HepG2 (cell line): ENCODE data around the gene VSIG10L. TPM values are rescaled to one million over a fixed set of nuclear protein-coding genes. Genes with fewer than 3 reads are reported as not detected.

Experiments
- ESRRA ChIP-seq: sonication (generic); formaldehyde crosslinking; IDR thresholded peaks from 2 replicates; pipeline ENCODE4 v1.5.1; 2020; ENCODE audit warnings: mild to moderate bottlenecking, low read depth, missing genetic modification reagents
- ETV5 ChIP-seq: IDR thresholded peaks from 2 replicates; pipeline ENCODE4 v1.6.1; 2018; ENCODE audit warnings: missing biosample characterization, missing genetic modification reagents, inconsistent platforms, borderline replicate concordance
- FOSL2 ChIP-seq: sonication (generic); formaldehyde crosslinking; IDR thresholded peaks from 2 replicates; pipeline ENCODE4 v1.4.0; 2020; ENCODE audit warnings: missing genetic modification reagents
- HNF4A ChIP-seq: sonication (generic); formaldehyde crosslinking; IDR thresholded peaks from 2 replicates; pipeline ENCODE4 v1.4.0; 2020; ENCODE audit warnings: missing genetic modification reagents
- MEF2D ChIP-seq: sonication (generic); formaldehyde crosslinking; IDR thresholded peaks from 2 replicates; pipeline ENCODE4 v1.5.1; 2020; ENCODE audit warnings: mild to moderate bottlenecking, missing genetic modification reagents
- NFIC ChIP-seq: IDR thresholded peaks from 2 replicates; pipeline ENCODE4 v1.6.1; 2012; ENCODE audit warnings: mild to moderate bottlenecking, low read length, inconsistent platforms
- PITX1 ChIP-seq: sonication (generic); formaldehyde crosslinking; IDR thresholded peaks from 2 replicates; pipeline ENCODE4 v1.5.1; 2020; ENCODE audit warnings: mild to moderate bottlenecking, missing genetic modification reagents
- RXRB ChIP-seq: IDR thresholded peaks from 2 replicates; pipeline ENCODE4 v1.6.1; 2016; ENCODE audit warnings: borderline replicate concordance, missing genetic modification reagents, missing compliant biosample characterization
- SOX6 ChIP-seq, 2 experiments: fragments of 450-650 bp in 1 of 2; sonication (generic) in 1 of 2; formaldehyde crosslinking in 1 of 2; IDR thresholded peaks; 2 replicates each; pipeline versions ENCODE4 v1.4.0 to v1.6.1; 2017 to 2020; ENCODE audit warnings: antibody characterized with exemption in 1 of 2, mild to moderate bottlenecking in 1 of 2, missing genetic modification reagents in 1 of 2
- SRF ChIP-seq: IDR thresholded peaks from 2 replicates; pipeline ENCODE4 v1.6.1; 2011; ENCODE audit warnings: mild to moderate bottlenecking, low read depth, low read length, moderate library complexity
- ZGPAT ChIP-seq: IDR thresholded peaks from 2 replicates; pipeline ENCODE4 v1.6.1; 2016; ENCODE audit warnings: mild to moderate bottlenecking
- ZNF230 ChIP-seq: sonication (generic); formaldehyde crosslinking; IDR thresholded peaks from 2 replicates; pipeline ENCODE4 v1.4.0; 2020; ENCODE audit warnings: mild to moderate bottlenecking, missing genetic modification reagents
- ZNF260 ChIP-seq: sonication (generic); formaldehyde crosslinking; IDR thresholded peaks from 2 replicates; pipeline ENCODE4 v1.4.0; 2020; ENCODE audit warnings: missing genetic modification reagents, low read depth, mild to moderate bottlenecking, borderline replicate concordance
- ZNF644 ChIP-seq: IDR thresholded peaks from 2 replicates; pipeline ENCODE4 v1.6.1; 2016; ENCODE audit warnings: low read depth
- polyA plus RNA-seq, 8 experiments: library from polyadenylated mRNA; depleted of rRNA in 3 of 8; stranded (reverse) in 7 of 8; unstranded in 1 of 8; fragments of >200 nt; fragmentation: Illumina TruSeq in 4 of 8; extraction: Trizol in 4 of 8; gene quantifications; 2 replicates each; pipeline versions ENCODE4 v1.2.1 to v1.2.3, GENCODE V29; 2011 to 2016; ENCODE audit warnings: low read depth in 4 of 8, missing spikeins in 1 of 8, mixed read lengths in 1 of 8; ENCODE audit not compliant: insufficient read depth in 1 of 8
- total RNA-seq, 5 experiments: library from RNA; depleted of rRNA; stranded (reverse); fragments of >200 nt; fragmentation: Illumina TruSeq; extraction: Trizol; gene quantifications; 2 replicates each; pipeline ENCODE4 v1.2.3, GENCODE V29; 2016; ENCODE audit warnings: low read depth in 1 of 5
- TF ChIP-seq, protein P1 (sequence below), 2 experiments: fragments of 450-650 bp in 1 of 2; sonication (generic) in 1 of 2; formaldehyde crosslinking in 1 of 2; IDR thresholded peaks; 2 replicates each; pipeline versions ENCODE4 v1.6.1 to v1.8.0; 2016 to 2022; ENCODE audit warnings: antibody characterized with exemption in 1 of 2, mild to moderate bottlenecking in 1 of 2, missing genetic modification reagents in 1 of 2
- TF ChIP-seq, protein P2 (sequence below): sonication (generic); formaldehyde crosslinking; conservative IDR thresholded peaks from 2 replicates; pipeline ENCODE4 v1.4.0; 2020; ENCODE audit warnings: missing genetic modification reagents

The VSIG10L gene
- total and polyA plus RNA-seq, 2 of the 13 experiments (the other 11 are each of a cell fraction or from before 2014, with no cell fraction given), result 2.7 to 8.5 TPM

DNA sequence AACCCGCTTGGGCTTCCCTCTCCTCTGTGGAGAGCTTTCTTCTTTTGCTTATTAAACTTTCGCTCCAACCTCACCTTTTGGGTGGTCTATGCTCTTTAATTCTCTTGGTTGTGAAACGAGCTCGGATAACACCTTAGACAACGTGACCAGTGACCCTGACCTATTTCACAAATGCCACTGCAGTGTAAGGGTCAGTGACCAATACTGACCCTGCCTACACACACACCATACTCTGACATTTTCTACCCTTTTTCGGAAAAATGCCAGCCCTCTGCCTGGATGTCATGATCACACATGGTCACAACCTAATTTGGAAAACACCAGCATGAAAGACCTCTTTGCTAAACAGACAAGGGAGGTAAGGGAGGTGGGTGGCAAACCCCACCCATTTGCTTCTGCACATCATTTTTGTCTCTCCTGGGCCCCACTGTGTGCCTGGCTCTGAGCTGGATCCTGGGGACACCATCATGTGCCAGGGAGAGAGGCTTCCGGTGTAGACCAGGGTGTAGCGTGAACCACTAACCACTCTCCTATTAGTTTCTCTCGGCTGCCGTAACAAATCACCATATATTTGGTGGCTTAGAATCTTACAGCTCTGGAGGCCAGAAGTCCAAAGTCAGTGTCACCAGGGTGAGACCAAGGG, 14.3 kb upstream of the VSIG10L start (continued):
- TF ChIP-seq, protein P1, sequence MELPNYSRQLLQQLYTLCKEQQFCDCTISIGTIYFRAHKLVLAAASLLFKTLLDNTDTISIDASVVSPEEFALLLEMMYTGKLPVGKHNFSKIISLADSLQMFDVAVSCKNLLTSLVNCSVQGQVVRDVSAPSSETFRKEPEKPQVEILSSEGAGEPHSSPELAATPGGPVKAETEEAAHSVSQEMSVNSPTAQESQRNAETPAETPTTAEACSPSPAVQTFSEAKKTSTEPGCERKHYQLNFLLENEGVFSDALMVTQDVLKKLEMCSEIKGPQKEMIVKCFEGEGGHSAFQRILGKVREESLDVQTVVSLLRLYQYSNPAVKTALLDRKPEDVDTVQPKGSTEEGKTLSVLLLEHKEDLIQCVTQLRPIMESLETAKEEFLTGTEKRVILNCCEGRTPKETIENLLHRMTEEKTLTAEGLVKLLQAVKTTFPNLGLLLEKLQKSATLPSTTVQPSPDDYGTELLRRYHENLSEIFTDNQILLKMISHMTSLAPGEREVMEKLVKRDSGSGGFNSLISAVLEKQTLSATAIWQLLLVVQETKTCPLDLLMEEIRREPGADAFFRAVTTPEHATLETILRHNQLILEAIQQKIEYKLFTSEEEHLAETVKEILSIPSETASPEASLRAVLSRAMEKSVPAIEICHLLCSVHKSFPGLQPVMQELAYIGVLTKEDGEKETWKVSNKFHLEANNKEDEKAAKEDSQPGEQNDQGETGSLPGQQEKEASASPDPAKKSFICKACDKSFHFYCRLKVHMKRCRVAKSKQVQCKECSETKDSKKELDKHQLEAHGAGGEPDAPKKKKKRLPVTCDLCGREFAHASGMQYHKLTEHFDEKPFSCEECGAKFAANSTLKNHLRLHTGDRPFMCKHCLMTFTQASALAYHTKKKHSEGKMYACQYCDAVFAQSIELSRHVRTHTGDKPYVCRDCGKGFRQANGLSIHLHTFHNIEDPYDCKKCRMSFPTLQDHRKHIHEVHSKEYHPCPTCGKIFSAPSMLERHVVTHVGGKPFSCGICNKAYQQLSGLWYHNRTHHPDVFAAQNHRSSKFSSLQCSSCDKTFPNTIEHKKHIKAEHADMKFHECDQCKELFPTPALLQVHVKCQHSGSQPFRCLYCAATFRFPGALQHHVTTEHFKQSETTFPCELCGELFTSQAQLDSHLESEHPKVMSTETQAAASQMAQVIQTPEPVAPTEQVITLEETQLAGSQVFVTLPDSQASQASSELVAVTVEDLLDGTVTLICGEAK (IDR thresholded peaks at IDR 0.05), result no peak
- TF ChIP-seq, protein P1 (CRISPR knock-in tag; IDR thresholded peaks at IDR 0.05), result peak; percentile 49; the same call in 1 of the 2 replicates
- TF ChIP-seq ZNF230 (CRISPR knock-in tag) (no peak), PITX1 (peak; percentile 77), SRF (peak; percentile 86; the same call in 1 of the 2 replicates), HNF4A (CRISPR knock-in tag) (peak; percentile 98), ZNF644 (CRISPR knock-in tag) (0 out of 2 replicates have a peak, but pooled peaks have one; percentile 36), ETV5 (peak; percentile 61; the same call in 1 of the 2 replicates), RXRB (peak; percentile 97), ZGPAT (CRISPR knock-in tag) (peak; percentile 68; the same call in 1 of the 2 replicates), ESRRA (CRISPR knock-in tag) (peak; percentile 79), FOSL2 (CRISPR knock-in tag) (peak; percentile 80), ZNF260 (CRISPR knock-in tag) (no peak), SOX6 (IDR thresholded peaks at IDR 0.05) (no peak), SOX6 (CRISPR knock-in tag; IDR thresholded peaks at IDR 0.05) (peak; percentile 86), NFIC (peak; percentile 51; the same call in 1 of the 2 replicates), MEF2D (CRISPR knock-in tag) (peak; percentile 39; the same call in 1 of the 2 replicates)
- TF ChIP-seq, protein P2, sequence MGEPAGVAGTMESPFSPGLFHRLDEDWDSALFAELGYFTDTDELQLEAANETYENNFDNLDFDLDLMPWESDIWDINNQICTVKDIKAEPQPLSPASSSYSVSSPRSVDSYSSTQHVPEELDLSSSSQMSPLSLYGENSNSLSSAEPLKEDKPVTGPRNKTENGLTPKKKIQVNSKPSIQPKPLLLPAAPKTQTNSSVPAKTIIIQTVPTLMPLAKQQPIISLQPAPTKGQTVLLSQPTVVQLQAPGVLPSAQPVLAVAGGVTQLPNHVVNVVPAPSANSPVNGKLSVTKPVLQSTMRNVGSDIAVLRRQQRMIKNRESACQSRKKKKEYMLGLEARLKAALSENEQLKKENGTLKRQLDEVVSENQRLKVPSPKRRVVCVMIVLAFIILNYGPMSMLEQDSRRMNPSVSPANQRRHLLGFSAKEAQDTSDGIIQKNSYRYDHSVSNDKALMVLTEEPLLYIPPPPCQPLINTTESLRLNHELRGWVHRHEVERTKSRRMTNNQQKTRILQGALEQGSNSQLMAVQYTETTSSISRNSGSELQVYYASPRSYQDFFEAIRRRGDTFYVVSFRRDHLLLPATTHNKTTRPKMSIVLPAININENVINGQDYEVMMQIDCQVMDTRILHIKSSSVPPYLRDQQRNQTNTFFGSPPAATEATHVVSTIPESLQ (CRISPR knock-in tag), result no peak
